Endodermal cell (in vitro differentiated cells): Measurements from ENCODE around the gene HSDL1. TPM values are rescaled to one million over a fixed set of nuclear protein-coding genes. Genes with fewer than 3 reads are reported as not detected.
A peak's percentile ranks its signal among the peaks of the same experiment; 100 is the strongest.

Experiments
- DNase-seq: peaks from one replicate; pipeline ENCODE4 v3.0.0-alpha.2; 2017
- H3K27ac ChIP-seq: 2 replicates; pipeline ENCODE4 v1.5.1; 2013; ENCODE audit warnings: mild to moderate bottlenecking, low read depth, low read length, moderate library complexity
- H3K27me3 ChIP-seq: 2 replicates; pipeline ENCODE4 v1.6.1; 2013; ENCODE audit warnings: mild to moderate bottlenecking, low read length, moderate library complexity; ENCODE audit not compliant: insufficient read depth, control insufficient read depth, poor library complexity, severe bottlenecking
- H3K36me3 ChIP-seq: 2 replicates; pipeline ENCODE4 v1.7.0; 2013; ENCODE audit warnings: mild to moderate bottlenecking, low read length, moderate library complexity; ENCODE audit not compliant: control insufficient read depth, insufficient read depth
- H3K4me1 ChIP-seq: one replicate; pipeline ENCODE4 v1.7.0; 2013; ENCODE audit warnings: low read length; ENCODE audit not compliant: control insufficient read depth, insufficient read depth
- H3K4me3 ChIP-seq: 2 replicates; pipeline ENCODE4 v1.5.1; 2013; ENCODE audit warnings: mild to moderate bottlenecking, low read length, moderate library complexity
- H3K9ac ChIP-seq: 2 replicates; pipeline ENCODE4 v1.6.1; 2013; ENCODE audit warnings: mild to moderate bottlenecking, low read length, moderate library complexity; ENCODE audit not compliant: poor library complexity, severe bottlenecking; ENCODE audit errors: extremely low read depth
- H3K9me3 ChIP-seq: 2 replicates; pipeline ENCODE4 v1.6.1; 2013; ENCODE audit warnings: mild to moderate bottlenecking, low read length, moderate library complexity; ENCODE audit not compliant: control insufficient read depth
- H3K27ac Mint-ChIP-seq: 2 replicates; pipeline ENCODE4 v1.8.0; 2020; ENCODE audit warnings: mixed read lengths
- H3K27me3 Mint-ChIP-seq: 2 replicates; pipeline ENCODE4 v1.8.0; 2021; ENCODE audit warnings: mild to moderate bottlenecking, mixed read lengths; ENCODE audit not compliant: insufficient read depth
- H3K36me3 Mint-ChIP-seq: 2 replicates; pipeline ENCODE4 v1.8.0; 2020; ENCODE audit warnings: low read depth, mixed read lengths
- H3K4me1 Mint-ChIP-seq: 2 replicates; pipeline ENCODE4 v1.8.0; 2020; ENCODE audit warnings: mixed read lengths
- H3K4me3 Mint-ChIP-seq: 2 replicates; pipeline ENCODE4 v1.8.0; 2020; ENCODE audit warnings: mild to moderate bottlenecking, moderate library complexity, mixed read lengths
- H3K9me3 Mint-ChIP-seq: 2 replicates; pipeline ENCODE4 v1.8.0; 2020; ENCODE audit warnings: mild to moderate bottlenecking, mixed read lengths
- WGBS, 2 experiments: methylation state at CpG; one replicate each; pipeline versions ENCODE4 v1.1.5 to v1.1.7; 2013; ENCODE audit warnings: missing lambda C conversion rate in 2 of 2, mixed read lengths in 1 of 2; ENCODE audit not compliant: insufficient coverage in 1 of 2, insufficient read length in 1 of 2; 5-methylcytosine and 5-hydroxymethylcytosine counted together
- total RNA-seq, 2 donors: library from RNA; stranded (reverse); fragmentation: NEBNext Ultra II Directional in 1 of 2; extraction: Animal tissue kit (Norgen Biotek cat#: 25700) in 1 of 2; gene quantifications; 2 replicates in 1 of 2; 3 replicates in 1 of 2; pipeline ENCODE4 v1.2.1, GENCODE V29; 2021
- TF ChIP-seq, protein P1 (sequence below): fragments of 200-600 bp; sonication (generic); conservative IDR thresholded peaks from 2 replicates; pipeline ENCODE4 v1.5.0; 2021; ENCODE audit warnings: antibody characterized with exemption, mild to moderate bottlenecking

HSDL1 gene
- total RNA-seq, 2 donors from 2014 or later: 49.5 to 68.3 TPM

DNA sequence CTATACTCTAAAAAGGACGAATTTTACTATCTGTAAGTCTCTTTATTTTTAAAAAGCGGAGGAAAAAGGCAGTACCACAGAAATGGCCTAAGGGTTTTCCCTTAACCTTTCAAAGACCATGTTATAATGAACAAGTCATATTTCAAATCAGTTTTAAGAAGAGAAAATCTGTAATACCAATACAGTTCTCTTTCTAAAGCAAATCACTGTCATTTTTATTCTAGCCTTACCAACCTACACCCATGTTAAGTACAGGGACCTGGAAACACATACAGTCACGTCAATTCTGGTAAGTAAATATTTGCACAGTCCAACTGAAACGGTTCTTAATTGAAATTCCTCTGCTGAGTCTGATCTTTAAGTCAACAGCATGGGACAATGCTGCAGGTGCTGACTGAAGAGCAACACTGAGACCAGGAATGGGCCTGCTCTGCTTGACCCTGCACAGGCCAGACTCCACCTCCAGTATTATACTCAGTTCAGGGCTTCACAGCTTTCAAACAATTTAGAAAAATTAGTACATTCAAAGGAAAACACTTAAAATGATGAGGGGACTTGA, 48.5 kb downstream of the HSDL1 start:
- Mint-ChIP-seq H3K9me3 (no peaks in the 10 kb centered on the region), H3K36me3 (peaks cover 49% of the 10 kb centered on the region), H3K4me3 (no peak overlapping the region), H3K4me1 (peaks cover 5% of the 10 kb centered on the region), H3K27me3 (no peaks in the 10 kb centered on the region), H3K27ac (no peak overlapping the region)
- peaks cover 73% of the 10 kb centered on the region for H3K36me3 ChIP-seq
- no peaks in the 10 kb centered on the region for H3K9me3 ChIP-seq
- peak overlapping the region; percentile 5 for H3K4me3 ChIP-seq
- H3K9ac ChIP-seq: peak overlapping the region; percentile 4
- DNase-seq: no peak
- 74 to 85% methylated on average over 2 to 4 of the region's 4 CpGs for WGBS, 2 experiments
- no peak overlapping the region for H3K27ac ChIP-seq
- H3K4me1 ChIP-seq: no peaks in the 10 kb centered on the region
- H3K27me3 ChIP-seq: no peaks in the 10 kb centered on the region
- TF ChIP-seq, protein P1, sequence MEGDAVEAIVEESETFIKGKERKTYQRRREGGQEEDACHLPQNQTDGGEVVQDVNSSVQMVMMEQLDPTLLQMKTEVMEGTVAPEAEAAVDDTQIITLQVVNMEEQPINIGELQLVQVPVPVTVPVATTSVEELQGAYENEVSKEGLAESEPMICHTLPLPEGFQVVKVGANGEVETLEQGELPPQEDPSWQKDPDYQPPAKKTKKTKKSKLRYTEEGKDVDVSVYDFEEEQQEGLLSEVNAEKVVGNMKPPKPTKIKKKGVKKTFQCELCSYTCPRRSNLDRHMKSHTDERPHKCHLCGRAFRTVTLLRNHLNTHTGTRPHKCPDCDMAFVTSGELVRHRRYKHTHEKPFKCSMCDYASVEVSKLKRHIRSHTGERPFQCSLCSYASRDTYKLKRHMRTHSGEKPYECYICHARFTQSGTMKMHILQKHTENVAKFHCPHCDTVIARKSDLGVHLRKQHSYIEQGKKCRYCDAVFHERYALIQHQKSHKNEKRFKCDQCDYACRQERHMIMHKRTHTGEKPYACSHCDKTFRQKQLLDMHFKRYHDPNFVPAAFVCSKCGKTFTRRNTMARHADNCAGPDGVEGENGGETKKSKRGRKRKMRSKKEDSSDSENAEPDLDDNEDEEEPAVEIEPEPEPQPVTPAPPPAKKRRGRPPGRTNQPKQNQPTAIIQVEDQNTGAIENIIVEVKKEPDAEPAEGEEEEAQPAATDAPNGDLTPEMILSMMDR: no peak

DNA sequence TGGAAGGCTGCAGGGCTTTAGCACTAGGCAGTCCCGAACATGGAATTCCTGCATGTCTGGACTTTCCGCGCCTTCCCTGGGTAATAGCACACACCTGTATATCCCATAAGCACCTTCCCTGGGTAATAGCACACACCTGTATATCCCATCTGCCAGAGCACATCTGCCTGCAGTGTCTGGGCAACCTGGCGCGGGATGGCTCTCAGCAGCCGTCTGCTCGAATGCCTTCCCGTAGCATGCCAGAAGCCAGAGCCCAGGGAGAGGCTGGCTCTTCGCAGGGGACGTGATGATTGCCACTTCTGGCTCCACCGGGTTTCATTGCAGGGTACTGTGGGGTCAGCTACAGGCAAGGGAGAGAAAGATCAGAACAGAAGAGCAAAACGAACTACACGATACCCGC, 49.5 kb downstream of the HSDL1 start:
- WGBS, 2 experiments: 96% methylated on average over 9 to 14 of the region's 14 CpGs
- TF ChIP-seq, protein P1: no peak
- Mint-ChIP-seq H3K36me3 (peaks cover 54% of the 10 kb centered on the region), H3K4me3 (no peak overlapping the region), H3K27me3 (no peaks in the 10 kb centered on the region), H3K9me3 (no peaks in the 10 kb centered on the region), H3K4me1 (peaks cover 5% of the 10 kb centered on the region), H3K27ac (no peak overlapping the region)
- no peak overlapping the region for H3K9ac ChIP-seq
- no peaks in the 10 kb centered on the region for H3K27me3 ChIP-seq
- H3K9me3 ChIP-seq: no peaks in the 10 kb centered on the region
- no peak for DNase-seq
- H3K4me1 ChIP-seq: no peaks in the 10 kb centered on the region
- no peak overlapping the region for H3K27ac ChIP-seq
- no peak overlapping the region for H3K4me3 ChIP-seq
- H3K36me3 ChIP-seq: peaks cover 82% of the 10 kb centered on the region

DNA sequence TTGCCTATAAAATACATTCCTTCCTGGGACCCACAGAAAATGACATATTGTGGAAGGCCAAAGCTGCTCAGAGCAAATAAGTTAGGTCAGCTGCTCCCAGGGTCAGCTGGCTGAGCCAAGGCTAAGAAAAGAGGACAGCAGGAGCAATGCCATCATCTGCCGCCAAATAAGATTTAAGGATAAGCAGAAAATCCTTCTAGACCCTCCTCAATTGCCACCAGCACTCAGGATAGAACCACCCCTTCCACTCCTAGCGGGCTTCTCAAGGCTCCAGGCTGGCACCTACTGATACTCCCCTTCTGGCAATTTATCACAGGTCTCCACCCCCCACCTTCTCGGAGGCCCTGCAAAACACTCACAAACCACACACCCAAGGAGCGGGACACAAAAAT, 51.1 kb downstream of the HSDL1 start:
- H3K27me3 ChIP-seq: no peaks in the 10 kb centered on the region
- no peaks in the 10 kb centered on the region for H3K27me3 Mint-ChIP-seq
- peaks cover 5% of the 10 kb centered on the region for H3K4me1 Mint-ChIP-seq
- H3K36me3 Mint-ChIP-seq: peaks cover 57% of the 10 kb centered on the region
- no peak overlapping the region for H3K27ac ChIP-seq
- H3K9me3 ChIP-seq: no peaks in the 10 kb centered on the region
- H3K9me3 Mint-ChIP-seq: no peaks in the 10 kb centered on the region
- WGBS, 2 experiments: 94 to 95% methylated on average over 3 to 4 of the region's 4 CpGs
- no peak overlapping the region for H3K4me3 ChIP-seq
- no peak overlapping the region for H3K9ac ChIP-seq
- H3K4me3 Mint-ChIP-seq: no peak overlapping the region
- no peak for DNase-seq
- H3K36me3 ChIP-seq: peaks cover 92% of the 10 kb centered on the region
- TF ChIP-seq, protein P1: no peak
- H3K27ac Mint-ChIP-seq: no peak overlapping the region
- no peaks in the 10 kb centered on the region for H3K4me1 ChIP-seq
